AG04449 (cell line): ENCODE data around the gene PLA2G4F.

ENCODE experiments used
- CTCF ChIA-PET: fragments of 350-600 bp; formaldehyde crosslinking; extraction: SDS; loops from one replicate; lab custom pipeline; 2021; ENCODE audit warnings: antibody characterized with exemption; lab: Yijun Ruan, JAX
- POLR2A ChIA-PET: fragments of 400-600, 350-600 bp; formaldehyde crosslinking; extraction: SDS; loops from one replicate; lab custom pipeline; 2020; ENCODE audit warnings: antibody characterized with exemption, inconsistent platforms; lab: Yijun Ruan, JAX
- DNase-seq: peaks from one replicate; pipeline ENCODE4 v3.0.0-alpha.2; 2010; ENCODE audit warnings: low read depth, low spot score
- H3K4me3 ChIP-seq: 2 replicates; pipeline ENCODE4 v1.5.1; 2011; ENCODE audit warnings: low read depth, mild to moderate bottlenecking, control low read depth, low read length
- CTCF ChIP-seq: IDR thresholded peaks from one replicate; pipeline ENCODE4 v1.5.1; 2011; ENCODE audit warnings: mild to moderate bottlenecking, moderate library complexity, low read length, control low read depth, inconsistent platforms; ENCODE audit not compliant: insufficient read depth; ENCODE audit errors: missing control alignments

PLA2G4F gene

GRCh38 chr15:42108806-42109205 lies 47.6 kb downstream of the PLA2G4F start:
- CTCF ChIA-PET: interaction anchor here (3.2 to 10.1 kb wide), 2 partner anchors 25 to 28 kb away, joined by 19 to 62 read pairs; no protein-coding TSS in a partner anchor
- POLR2A ChIA-PET: no interaction called here
- DNase-seq: no peak
- TF ChIP-seq CTCF: no peak
- no peak overlapping the region for H3K4me3 ChIP-seq

- TF ChIP-seq CTCF: no peak
- no peak for DNase-seq
- H3K4me3 ChIP-seq: no peak overlapping the region
- POLR2A ChIA-PET: no interaction called here
- CTCF ChIA-PET: interaction anchor here (0.8 to 10.1 kb wide), 3 partner anchors 14 to 28 kb away, joined by 5 to 62 read pairs (median 19); no protein-coding TSS in a partner anchor
These were observed 48.2 kb downstream of the PLA2G4F start for GRCh38 chr15:42108189-42108588.

GRCh38 chr15:42107473-42107872 lies 49.0 kb downstream of the PLA2G4F start:
- POLR2A ChIA-PET: no interaction called here
- CTCF ChIA-PET: interaction anchor here (0.8 to 10.1 kb wide), 3 partner anchors 14 to 29 kb away, joined by 5 to 62 read pairs (median 19); no protein-coding TSS in a partner anchor
- no peak for DNase-seq

GRCh38 chr15:42106288-42106687 lies 50.1 kb downstream of the PLA2G4F start:
- no peak overlapping the region for H3K4me3 ChIP-seq
- POLR2A ChIA-PET: no interaction called here
- CTCF ChIA-PET: interaction anchor here (0.7 to 10.1 kb wide), 4 partner anchors 12 to 30 kb away, joined by 4 to 62 read pairs (median 20); no protein-coding TSS in a partner anchor
- no peak for TF ChIP-seq CTCF
- no peak for DNase-seq

More at GRCh38 chr15:42107473-42107872, 49.0 kb downstream of the PLA2G4F start:
- no peak overlapping the region for H3K4me3 ChIP-seq
- TF ChIP-seq CTCF: no peak

- CTCF ChIA-PET: interaction anchor here (0.7 to 10.1 kb wide), 3 partner anchors 20 to 114 kb away, joined by 3 to 62 read pairs (median 20); no protein-coding TSS in a partner anchor
- POLR2A ChIA-PET: no interaction called here
These were observed 52.1 kb downstream of the PLA2G4F start for GRCh38 chr15:42104095-42104891.

More at GRCh38 chr15:42104095-42104891, 52.1 kb downstream of the PLA2G4F start:
- no peak for TF ChIP-seq CTCF
- no peak for DNase-seq
- H3K4me3 ChIP-seq: no peak overlapping the region
